ENCODE results near the gene COL18A1.

- TF ChIP-seq CTCF (IDR thresholded peaks at IDR 0.05 in 8 of 11, conservative IDR thresholded peaks at IDR 0.05 in 3 of 11) = no peak
- TF ChIP-seq POLR2AphosphoS5 (IDR thresholded peaks at IDR 0.05) = no peak
Observed at GRCh38 chr21:45533361-45533845, 128.4 kb downstream of the COL18A1 start.

Data from spleen (tissue), 7 donors.